ENCODE results near the gene PPP3R2.

The PPP3R2 gene

GRCh38 chr9:101543098-101543735 is 51.6 kb downstream of the PPP3R2 start:
- no peak for DNase-seq (ENCODE audit: low read depth)
- no peak overlapping the region for H3K4me3 ChIP-seq (ENCODE audit: low read depth, low read length)
- in situ Hi-C loops (cut with HindIII; ENCODE audit: low sequenced_read_pairs): no loop called here
- no peak for TF ChIP-seq CTCF (IDR thresholded peaks at IDR 0.05; ENCODE audit: low read depth, low read length, missing control alignments)
